A549 (cell line): Measurements from ENCODE around the gene ROR1. TPM values are rescaled to one million over a fixed set of nuclear protein-coding genes. Genes with fewer than 3 reads are reported as not detected.

Experiments
- ATAC-seq, 2 experiments: fragments of 200-7000 bp in 1 of 2; fragments of >200 bp in 1 of 2; cut with Nextera tagmentation in 1 of 2; cut with Tn5 transposase in 1 of 2; 3 replicates each; pipeline versions ENCODE4 v1.8.0 to v1.9.1; 2018 to 2020; ENCODE audit warnings: mild to moderate bottlenecking in 1 of 2, moderate library complexity in 1 of 2
- CTCF ChIA-PET: fragments of 300-600 bp; sonication (Branson Sonifier 250); formaldehyde crosslinking; extraction: SDS; loops from one replicate; lab custom pipeline; 2021; ENCODE audit warnings: antibody characterized with exemption, inconsistent platforms; lab: Yijun Ruan, JAX
- POLR2A ChIA-PET: fragments of 350-600 bp; formaldehyde crosslinking; extraction: SDS; loops from one replicate; lab custom pipeline; 2021; ENCODE audit warnings: antibody characterized with exemption, inconsistent platforms; lab: Yijun Ruan, JAX
- DNase-seq, 2 experiments: peaks; one replicate each; pipeline versions ENCODE4 v3.0.0 to v3.0.0-alpha.2; 2011 to 2016; ENCODE audit warnings: low read depth in 1 of 2, low spot score in 1 of 2
- FAIRE-seq: peaks from 2 replicates; lab custom pipeline; 2011; peaks lifted over from hg19 to GRCh38; lab: Jason Lieb, UNC
- H3K27ac ChIP-seq, 2 experiments: fragments of >200 bp; sonication (Bioruptor Twin); formaldehyde crosslinking; 3 replicates each; pipeline ENCODE4 v1.5.1; 2016 to 2017
- H3K4me1 ChIP-seq: fragments of >200 bp; sonication (Bioruptor Twin); formaldehyde crosslinking; 3 replicates; pipeline ENCODE4 v1.6.1; 2016
- H3K4me2 ChIP-seq: fragments of >200 bp; sonication (Bioruptor Twin); formaldehyde crosslinking; 3 replicates; pipeline ENCODE4 v1.6.1; 2016
- H3K4me3 ChIP-seq: fragments of >200 bp; sonication (Bioruptor Twin); formaldehyde crosslinking; 3 replicates; pipeline ENCODE4 v1.5.1; 2016
- H3K9me3 ChIP-seq: fragments of >200 bp; sonication (Bioruptor Twin); formaldehyde crosslinking; 3 replicates; pipeline ENCODE4 v1.6.1; 2016
- CBX2 ChIP-seq: fragments of 200-600 bp; sonication (generic); IDR thresholded peaks from 2 replicates; pipeline ENCODE4 v1.6.1; 2016; ENCODE audit warnings: low read depth, mild to moderate bottlenecking, borderline replicate concordance
- CEBPB ChIP-seq, 2 experiments: fragments of >200 bp in 1 of 2; sonication (Bioruptor Twin) in 1 of 2; formaldehyde crosslinking in 1 of 2; IDR thresholded peaks; 2 replicates each; pipeline ENCODE4 v1.6.1; 2012 to 2016
- CHD4 ChIP-seq: fragments of 200-600 bp; sonication (generic); IDR thresholded peaks from 2 replicates; pipeline ENCODE4 v1.6.1; 2016; ENCODE audit warnings: antibody characterized with exemption, mild to moderate bottlenecking, borderline replicate concordance
- FOSB ChIP-seq: fragments of 250-450 bp; sonication (Bioruptor Pico); IDR thresholded peaks from 2 replicates; pipeline ENCODE4 v1.5.0; 2020; ENCODE audit warnings: mild to moderate bottlenecking, moderate library complexity
- HDAC2 ChIP-seq: fragments of 200-600 bp; sonication (generic); IDR thresholded peaks from 2 replicates; pipeline ENCODE4 v1.6.1; 2016
- HOXA7 ChIP-seq: fragments of 250-450 bp; sonication (Bioruptor Pico); IDR thresholded peaks from 2 replicates; pipeline ENCODE4 v1.5.0; 2020; ENCODE audit warnings: mild to moderate bottlenecking, moderate library complexity
- HOXB5 ChIP-seq: fragments of 250-450 bp; sonication (Bioruptor Pico); IDR thresholded peaks from 2 replicates; pipeline ENCODE4 v1.5.0; 2020; ENCODE audit warnings: mild to moderate bottlenecking, moderate library complexity
- KDM1A ChIP-seq: fragments of 200-600 bp; sonication (generic); IDR thresholded peaks from 2 replicates; pipeline ENCODE4 v1.6.1; 2016; ENCODE audit warnings: low read depth, mild to moderate bottlenecking
- KDM5A ChIP-seq: fragments of 200-600 bp; sonication (generic); IDR thresholded peaks from 2 replicates; pipeline ENCODE4 v1.6.1; 2016; ENCODE audit warnings: antibody characterized with exemption, mild to moderate bottlenecking
- MAX ChIP-seq: IDR thresholded peaks from 2 replicates; pipeline ENCODE4 v1.6.1; 2012
- MAZ ChIP-seq: fragments of 150-350 bp; IDR thresholded peaks from 2 replicates; pipeline ENCODE4 v1.6.1; 2014; ENCODE audit warnings: antibody characterized with exemption, low read depth, low read length, borderline replicate concordance
- NFE2L2 ChIP-seq: fragments of 150-350 bp; conservative IDR thresholded peaks from 2 replicates; pipeline ENCODE4 v1.6.1; 2014; ENCODE audit warnings: low read length
- PHF8 ChIP-seq: fragments of 200-600 bp; sonication (generic); IDR thresholded peaks from 2 replicates; pipeline ENCODE4 v1.6.1; 2016; ENCODE audit warnings: low read depth, mild to moderate bottlenecking, antibody characterized with exemption, moderate library complexity, borderline replicate concordance
- POLR2A ChIP-seq: IDR thresholded peaks from 2 replicates; pipeline ENCODE4 v1.6.1; 2012; ENCODE audit warnings: mild to moderate bottlenecking, low read length
- RAD21 ChIP-seq, 2 experiments: fragments of >200 bp in 1 of 2; sonication (Bioruptor Twin) in 1 of 2; formaldehyde crosslinking in 1 of 2; IDR thresholded peaks in 1 of 2; conservative IDR thresholded peaks in 1 of 2; 2 replicates in 1 of 2; 3 replicates in 1 of 2; pipeline ENCODE4 v1.6.1; 2012 to 2018; ENCODE audit warnings: inconsistent platforms in 1 of 2
- REST ChIP-seq: fragments of 200-600 bp; sonication (generic); IDR thresholded peaks from 2 replicates; pipeline ENCODE4 v1.6.1; 2016; ENCODE audit warnings: antibody characterized with exemption, mild to moderate bottlenecking, moderate library complexity
- RFX5 ChIP-seq: fragments of 450-650 bp; IDR thresholded peaks from 2 replicates; pipeline ENCODE4 v1.7.1; 2014; ENCODE audit warnings: antibody characterized with exemption, mild to moderate bottlenecking, moderate library complexity
- SMC3 ChIP-seq: fragments of >200 bp; sonication (Bioruptor Twin); formaldehyde crosslinking; IDR thresholded peaks from 3 replicates; pipeline ENCODE4 v1.6.1; 2018; ENCODE audit warnings: inconsistent platforms
- TFCP2L1 ChIP-seq: fragments of 250-450 bp; sonication (Bioruptor Pico); IDR thresholded peaks from 2 replicates; pipeline ENCODE4 v1.5.0; 2021; ENCODE audit warnings: mild to moderate bottlenecking
- USF2 ChIP-seq: fragments of 450-650 bp; IDR thresholded peaks from 2 replicates; pipeline ENCODE4 v1.6.1; 2014; ENCODE audit warnings: antibody characterized with exemption
- ZNF302 ChIP-seq: fragments of 250-450 bp; sonication (Bioruptor Pico); IDR thresholded peaks from 2 replicates; pipeline ENCODE4 v1.9.0; 2021; ENCODE audit warnings: inconsistent platforms, mild to moderate bottlenecking, moderate library complexity
- ZSCAN20 ChIP-seq: fragments of 250-450 bp; sonication (Bioruptor Pico); IDR thresholded peaks from 2 replicates; pipeline ENCODE4 v1.8.0; 2022; ENCODE audit warnings: mild to moderate bottlenecking, moderate library complexity
- WGBS: methylation state at CpG from one replicate; pipeline ENCODE4 v1.1.6; 2017; ENCODE audit errors: missing lambda C conversion rate; 5-methylcytosine and 5-hydroxymethylcytosine counted together
- polyA plus RNA-seq, 4 experiments: library from polyadenylated mRNA; depleted of rRNA in 3 of 4; stranded (reverse); fragments of >200 nt; fragmentation: RNase III in 1 of 4; extraction: RNeasy Plus Mini Kit Qiagen cat#74134 plus additional on column Dnase treatment in 1 of 4; gene quantifications; 2 replicates in 3 of 4; 3 replicates in 1 of 4; pipeline ENCODE4 v1.2.3, GENCODE V29; 2011 to 2017

The ROR1 gene
- polyA plus RNA-seq, 2 of the 4 experiments (the other 2 are of a cell fraction), result 6.5 to 19.0 TPM

GRCh38 chr1:63790989-63791388 is 17.2 kb downstream of the ROR1 start:
- TF ChIP-seq HOXB5 (CRISPR knock-in tag) (no peak), MAZ (no peak), RFX5 (no peak), ZSCAN20 (no peak), FOSB (CRISPR knock-in tag) (no peak), USF2 (no peak), HDAC2 (no peak)
- Histone ChIP-seq H3K4me2 (no peak overlapping the region), H3K4me3 (no peak overlapping the region), H3K27ac (peak overlapping the region in 1 of 2 experiments; percentile 11; a peak in 1 of 6 replicates), H3K4me1 (peaks cover 21% of the 10 kb centered on the region; the same call in 2 of the 3 replicates), H3K9me3 (no peaks in the 10 kb centered on the region)
- FAIRE-seq, result no peak
- WGBS, result 56% methylated on average over 1 of the region's 1 CpG
- POLR2A ChIA-PET, result no interaction called here
- no peak for ATAC-seq
- DNase-seq, result no peak
- CTCF ChIA-PET, result interaction anchor here (1.5 kb wide), 1 partner anchor 99 kb away, joined by 4 read pairs; no protein-coding TSS in a partner anchor

GRCh38 chr1:63792152-63792551 is 18.3 kb downstream of the ROR1 start:
- ChIA-PET CTCF (no interaction called here), POLR2A (no interaction called here)
- ATAC-seq, result no peak
- 89% methylated on average over 4 of the region's 4 CpGs for WGBS
- Histone ChIP-seq H3K4me2 (no peak overlapping the region), H3K27ac (no peak overlapping the region), H3K4me1 (peaks cover 26% of the 10 kb centered on the region; the same call in 2 of the 3 replicates), H3K4me3 (no peak overlapping the region), H3K9me3 (no peaks in the 10 kb centered on the region)
- no peak for DNase-seq
- FAIRE-seq, result no peak
- TF ChIP-seq REST (no peak), KDM1A (no peak), CEBPB (IDR thresholded peaks at IDR 0.05) (no peak), CBX2 (no peak), CHD4 (no peak), PHF8 (no peak), HOXA7 (CRISPR knock-in tag) (no peak), TFCP2L1 (CRISPR knock-in tag) (no peak)

GRCh38 chr1:63793741-63794240 is 20.0 kb downstream of the ROR1 start:
- 89% methylated on average over 8 of the region's 8 CpGs for WGBS
- TF ChIP-seq RAD21 (conservative IDR thresholded peaks at IDR 0.05 in 1 of 2, IDR thresholded peaks at IDR 0.05 in 1 of 2) (no peak), MAX (no peak), NFE2L2 (no peak), SMC3 (no peak), ZNF302 (CRISPR knock-in tag) (no peak), KDM5A (no peak), POLR2A (no peak), PHF8 (no peak)
- Histone ChIP-seq H3K4me1 (peaks cover 30% of the 10 kb centered on the region; the same call in 2 of the 3 replicates), H3K4me3 (no peak overlapping the region), H3K27ac (no peak overlapping the region), H3K9me3 (no peaks in the 10 kb centered on the region), H3K4me2 (no peak overlapping the region)
- FAIRE-seq (no peak), DNase-seq (no peak), ATAC-seq (no peak)
- ChIA-PET CTCF (interaction anchor here (1.3 to 1.5 kb wide), 2 partner anchors 19 to 102 kb away, joined by 3 to 4 read pairs; no protein-coding TSS in a partner anchor), POLR2A (interaction anchor here (1.1 kb wide), 1 partner anchor 96 kb away, joined by 3 read pairs; no protein-coding TSS in a partner anchor)
